Measurements from ENCODE around the gene PTGR2.

- no peak for TF ChIP-seq CTCF (IDR thresholded peaks at IDR 0.05; ENCODE audit: insufficient read depth, low read length, poor library complexity, severe bottlenecking)
- no peak for TF ChIP-seq EZH2phosphoT487 (conservative IDR thresholded peaks at IDR 0.05; ENCODE audit: low read length)
Observed at GRCh38 chr14:73833034-73833433, 18.6 kb upstream of the PTGR2 start.

Data from SU-DHL-6 (cell line).